HUES48 (cell line): ENCODE measurements around the gene DGKI.

Experiments
- H3K27ac ChIP-seq: one replicate; pipeline ENCODE4 v1.7.0; 2013; ENCODE audit warnings: low read depth, low read length, inconsistent platforms
- H3K27me3 ChIP-seq: 2 replicates; pipeline ENCODE4 v1.6.1; 2013; ENCODE audit warnings: mild to moderate bottlenecking, low read length; ENCODE audit not compliant: control insufficient read depth, insufficient read depth
- H3K36me3 ChIP-seq: 2 replicates; pipeline ENCODE4 v1.6.1; 2013; ENCODE audit warnings: low read length; ENCODE audit not compliant: control insufficient read depth, insufficient read depth
- H3K4me1 ChIP-seq: 2 replicates; pipeline ENCODE4 v1.6.1; 2013; ENCODE audit warnings: mild to moderate bottlenecking, low read length; ENCODE audit not compliant: control insufficient read depth, insufficient read depth
- H3K4me3 ChIP-seq: 2 replicates; pipeline ENCODE4 v1.5.1; 2013; ENCODE audit warnings: mild to moderate bottlenecking, low read depth, low read length
- H3K9ac ChIP-seq: 2 replicates; pipeline ENCODE4 v1.6.1; 2013; ENCODE audit warnings: mild to moderate bottlenecking, low read depth, low read length, moderate library complexity
- H3K9me3 ChIP-seq: 2 replicates; pipeline ENCODE4 v1.6.1; 2013; ENCODE audit warnings: low read length; ENCODE audit not compliant: control insufficient read depth, insufficient read depth

DGKI gene

DNA sequence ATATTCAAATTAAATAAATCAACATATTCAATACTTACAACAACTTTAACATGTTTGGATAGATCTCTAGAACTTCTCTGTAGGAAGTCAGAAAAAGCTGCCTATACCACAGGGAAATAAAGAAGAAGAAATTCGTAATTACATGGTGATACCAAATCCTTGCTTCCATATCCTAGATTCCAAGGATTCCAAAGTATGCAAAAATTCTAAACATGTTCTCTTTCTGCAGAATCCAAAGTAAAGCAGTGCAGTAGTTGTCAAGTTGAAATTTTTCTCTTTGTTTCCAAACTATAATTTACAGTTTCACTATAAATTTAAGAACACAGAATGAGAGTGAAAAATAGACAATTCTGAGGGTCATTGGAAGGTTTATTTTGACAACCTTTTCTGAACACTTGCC, 269.6 kb downstream of the DGKI start:
- peaks cover 22% of the 10 kb centered on the region for H3K4me1 ChIP-seq
- H3K9ac ChIP-seq = no peak overlapping the region
- no peaks in the 10 kb centered on the region for H3K9me3 ChIP-seq
- no peak overlapping the region for H3K4me3 ChIP-seq
- no peak overlapping the region for H3K27ac ChIP-seq
- no peaks in the 10 kb centered on the region for H3K36me3 ChIP-seq
- no peaks in the 10 kb centered on the region for H3K27me3 ChIP-seq

- no peak overlapping the region for H3K9ac ChIP-seq
- H3K4me3 ChIP-seq = no peak overlapping the region
- no peaks in the 10 kb centered on the region for H3K36me3 ChIP-seq
- peaks cover 22% of the 10 kb centered on the region for H3K4me1 ChIP-seq
- no peaks in the 10 kb centered on the region for H3K27me3 ChIP-seq
- H3K27ac ChIP-seq = no peak overlapping the region
- H3K9me3 ChIP-seq = no peaks in the 10 kb centered on the region
Measured at GRCh38 chr7:137576481-137576880, 270.3 kb downstream of the DGKI start.

DNA sequence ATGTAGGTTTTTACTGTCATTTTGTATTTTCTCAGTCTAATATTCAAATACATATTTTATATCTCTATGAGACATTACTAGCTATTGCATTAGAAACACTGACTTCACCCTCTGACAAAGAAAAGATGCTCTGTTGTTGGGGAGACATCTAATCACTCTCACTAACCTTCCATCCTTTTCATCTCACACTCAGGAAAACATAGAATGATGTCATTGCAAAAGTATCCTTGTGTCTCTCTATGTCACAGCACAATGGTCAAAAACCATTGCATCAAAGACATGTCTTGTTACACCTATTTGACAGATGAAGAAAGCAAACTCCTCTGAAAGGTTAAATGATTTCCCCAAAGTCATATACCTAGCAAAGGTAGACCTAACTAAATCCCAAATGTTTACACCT, 272.0 kb downstream of the DGKI start:
- H3K27ac ChIP-seq = no peak overlapping the region
- peaks cover 22% of the 10 kb centered on the region for H3K4me1 ChIP-seq

DNA sequence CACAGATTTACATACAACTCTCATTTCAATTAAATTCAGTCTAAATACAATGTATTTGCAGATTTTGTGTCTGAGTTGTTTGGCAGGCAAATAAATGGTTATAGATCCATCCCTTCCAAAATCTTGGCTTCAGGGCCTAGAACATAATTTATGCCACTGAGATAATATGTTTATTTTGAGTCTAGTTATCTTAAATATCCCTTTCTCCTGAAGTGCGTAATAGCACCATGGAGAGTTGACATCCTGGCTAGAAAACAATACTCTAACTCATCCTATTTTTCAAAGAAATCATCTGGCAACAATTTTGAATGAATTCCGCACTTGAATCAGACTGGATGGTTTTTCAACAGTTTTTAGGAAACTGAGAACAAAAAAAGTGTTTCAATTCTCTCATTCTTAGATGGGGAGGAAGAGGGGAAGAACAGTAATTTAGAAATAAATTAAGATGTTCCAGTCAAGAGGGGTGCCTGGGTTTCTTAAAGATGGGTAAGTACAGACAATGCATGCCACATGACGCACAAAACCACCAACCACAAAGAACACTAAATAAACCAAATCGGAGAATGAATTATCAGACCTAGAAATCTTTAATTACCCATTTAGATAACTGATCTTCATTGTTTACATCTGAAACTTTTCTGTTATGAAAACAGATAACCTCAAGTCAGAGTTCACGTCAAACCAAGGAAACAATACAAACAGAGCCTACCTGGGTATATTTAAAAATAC, 274.6 kb downstream of the DGKI start:
- no peak overlapping the region for H3K9ac ChIP-seq
- H3K9me3 ChIP-seq = no peaks in the 10 kb centered on the region
- H3K4me3 ChIP-seq = no peak overlapping the region
- no peak overlapping the region for H3K27ac ChIP-seq
- peaks cover under 1% of the 10 kb centered on the region; the same call in 1 of the 2 replicates for H3K4me1 ChIP-seq
- H3K27me3 ChIP-seq = no peaks in the 10 kb centered on the region
- no peaks in the 10 kb centered on the region for H3K36me3 ChIP-seq

More for the DNA sequence above, 272.0 kb downstream of the DGKI start:
- Histone ChIP-seq H3K9me3 (no peaks in the 10 kb centered on the region), H3K27me3 (no peaks in the 10 kb centered on the region), H3K4me3 (no peak overlapping the region), H3K36me3 (no peaks in the 10 kb centered on the region), H3K9ac (no peak overlapping the region)

DNA sequence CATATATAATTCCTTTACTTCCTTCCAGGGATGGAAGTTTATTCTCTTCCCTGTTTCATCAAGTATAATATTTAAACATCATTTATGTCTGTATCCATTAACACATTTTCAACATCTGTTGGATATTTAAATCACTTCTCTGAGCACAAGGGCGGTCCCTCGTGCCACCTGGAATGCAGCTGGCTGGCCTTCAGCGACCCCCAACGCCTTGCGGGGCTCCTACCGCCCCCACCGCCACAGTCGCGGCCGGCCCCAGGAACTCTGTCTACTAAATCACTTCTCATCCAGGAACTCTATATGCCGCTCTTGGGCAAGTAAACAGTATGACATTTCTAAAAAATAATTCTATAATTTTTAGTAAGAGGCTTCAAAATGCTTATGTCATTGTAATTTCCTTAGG, 282.1 kb downstream of the DGKI start:
- H3K36me3 ChIP-seq = no peaks in the 10 kb centered on the region
- H3K9ac ChIP-seq = no peak overlapping the region
- no peak overlapping the region for H3K27ac ChIP-seq
- H3K4me3 ChIP-seq = no peak overlapping the region
- peaks cover 14% of the 10 kb centered on the region for H3K4me1 ChIP-seq
- no peaks in the 10 kb centered on the region for H3K27me3 ChIP-seq
- no peaks in the 10 kb centered on the region for H3K9me3 ChIP-seq

DNA sequence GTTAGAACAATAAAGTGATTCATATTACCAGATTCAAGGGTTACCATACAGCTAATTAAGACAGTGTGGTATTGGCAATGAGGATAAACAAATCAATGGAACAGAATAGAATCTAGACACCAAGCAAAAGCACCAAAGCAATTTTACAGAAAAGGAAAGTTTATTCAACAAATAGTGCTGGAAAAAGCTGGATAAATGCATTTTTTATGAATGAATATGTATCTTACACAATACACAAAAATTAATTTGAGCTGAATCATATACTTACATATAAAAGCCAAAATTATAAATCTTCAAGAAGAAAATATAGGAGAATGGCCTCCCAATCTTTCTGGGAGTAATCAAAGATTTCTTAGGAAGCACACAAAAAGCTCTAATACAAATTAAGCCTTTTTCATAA, 282.8 kb downstream of the DGKI start:
- H3K4me1 ChIP-seq = peaks cover 14% of the 10 kb centered on the region
- no peak overlapping the region for H3K4me3 ChIP-seq
- no peaks in the 10 kb centered on the region for H3K9me3 ChIP-seq
- no peaks in the 10 kb centered on the region for H3K27me3 ChIP-seq
- no peak overlapping the region for H3K9ac ChIP-seq
- H3K36me3 ChIP-seq = no peaks in the 10 kb centered on the region
- H3K27ac ChIP-seq = no peak overlapping the region

DNA sequence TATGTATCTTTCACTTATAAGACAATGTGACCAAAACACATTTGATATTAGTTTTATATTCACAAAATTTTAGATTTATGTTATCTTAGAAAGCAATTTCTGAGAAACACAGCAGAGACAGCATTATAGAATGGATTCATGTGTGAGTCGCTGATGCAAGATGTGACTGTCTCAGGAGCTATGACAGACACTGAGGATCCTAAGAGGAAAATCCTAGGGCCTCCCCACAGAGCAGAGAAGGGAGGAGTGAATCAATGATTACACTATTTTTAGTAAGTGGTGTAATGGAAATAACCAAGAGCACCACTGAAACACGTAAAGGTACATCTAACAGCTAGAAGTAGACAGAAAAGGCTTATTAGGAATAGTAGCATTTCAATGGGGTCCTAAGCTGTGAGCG, 299.3 kb downstream of the DGKI start:
- no peaks in the 10 kb centered on the region for H3K4me1 ChIP-seq
- H3K27ac ChIP-seq = no peak overlapping the region

GRCh38 chr7:137546671-137547070, 300.1 kb downstream of the DGKI start:
- no peaks in the 10 kb centered on the region for H3K9me3 ChIP-seq
- no peak overlapping the region for H3K27ac ChIP-seq
- no peaks in the 10 kb centered on the region for H3K4me1 ChIP-seq
- no peak overlapping the region for H3K9ac ChIP-seq
- H3K36me3 ChIP-seq = no peaks in the 10 kb centered on the region
- no peak overlapping the region for H3K4me3 ChIP-seq
- H3K27me3 ChIP-seq = no peaks in the 10 kb centered on the region

More for the DNA sequence above, 299.3 kb downstream of the DGKI start:
- no peaks in the 10 kb centered on the region for H3K9me3 ChIP-seq
- no peak overlapping the region for H3K4me3 ChIP-seq
- no peak overlapping the region for H3K9ac ChIP-seq
- H3K36me3 ChIP-seq = no peaks in the 10 kb centered on the region
- no peaks in the 10 kb centered on the region for H3K27me3 ChIP-seq

- Histone ChIP-seq H3K9ac (no peak overlapping the region), H3K4me1 (no peaks in the 10 kb centered on the region), H3K27ac (no peak overlapping the region), H3K36me3 (no peaks in the 10 kb centered on the region), H3K4me3 (no peak overlapping the region), H3K27me3 (no peaks in the 10 kb centered on the region), H3K9me3 (no peaks in the 10 kb centered on the region)
Measured at GRCh38 chr7:137546009-137546408, 300.8 kb downstream of the DGKI start.

DNA sequence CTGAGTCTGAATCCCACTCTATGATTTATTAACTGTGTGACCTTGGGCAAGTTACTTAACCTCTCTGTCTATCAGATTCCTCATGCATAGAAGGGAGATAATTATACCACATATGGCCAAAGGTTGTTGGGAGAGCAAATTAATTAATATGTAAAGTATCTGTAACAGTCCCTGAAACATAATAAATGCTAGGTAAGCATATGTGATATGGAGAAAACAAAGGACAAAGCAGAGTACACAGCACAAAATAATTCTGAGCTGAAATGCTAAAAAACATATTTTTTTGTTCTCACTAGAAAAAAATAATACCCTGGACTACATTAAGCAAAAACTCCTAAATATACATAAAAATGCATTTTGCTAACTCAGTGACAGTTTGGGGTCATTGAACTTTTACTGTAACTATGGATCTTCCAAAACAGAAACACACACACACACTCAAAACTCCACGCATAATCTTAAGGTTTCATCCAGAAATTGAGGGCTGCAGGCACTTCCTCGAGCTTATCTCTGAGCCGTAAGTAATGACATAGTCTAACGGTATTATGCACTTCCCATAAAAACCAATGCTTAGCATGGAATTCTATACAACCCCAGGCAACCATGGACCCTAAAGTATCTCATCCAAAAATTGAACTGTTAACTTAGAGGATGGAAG, 301.6 kb downstream of the DGKI start:
- H3K4me3 ChIP-seq = no peak overlapping the region
- no peak overlapping the region for H3K9ac ChIP-seq
- H3K36me3 ChIP-seq = no peaks in the 10 kb centered on the region
- H3K4me1 ChIP-seq = no peaks in the 10 kb centered on the region
- no peaks in the 10 kb centered on the region for H3K9me3 ChIP-seq
- H3K27ac ChIP-seq = no peak overlapping the region
- no peaks in the 10 kb centered on the region for H3K27me3 ChIP-seq

DNA sequence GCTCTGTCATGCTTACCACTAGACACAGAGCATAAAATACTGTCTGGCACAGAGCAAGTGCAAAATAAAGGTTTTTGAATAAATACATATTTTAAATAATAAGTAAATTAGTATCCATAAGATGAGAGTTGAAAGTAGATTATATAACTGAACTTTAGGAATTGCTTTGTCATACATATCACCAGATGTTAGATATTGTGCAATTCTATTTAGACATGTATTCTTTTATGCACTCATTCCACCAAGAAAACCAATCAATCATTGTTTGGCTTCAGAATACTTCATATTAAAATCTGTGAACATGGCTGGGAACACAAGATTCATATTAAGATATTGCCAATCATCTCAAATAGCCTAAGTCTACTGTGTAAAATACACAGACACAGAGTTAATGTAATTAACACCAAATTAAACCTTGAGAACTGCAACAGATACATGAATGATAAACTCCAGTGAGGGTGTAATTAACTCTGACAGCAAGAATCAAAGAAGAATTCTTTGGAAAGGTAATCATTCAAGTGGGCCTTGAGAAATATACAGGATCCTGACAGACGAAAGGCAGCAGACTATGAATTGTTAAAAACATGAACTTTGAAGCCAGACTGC, 302.2 kb downstream of the DGKI start:
- H3K9ac ChIP-seq = no peak overlapping the region
- H3K27ac ChIP-seq = no peak overlapping the region
- no peaks in the 10 kb centered on the region for H3K27me3 ChIP-seq
- H3K4me1 ChIP-seq = no peaks in the 10 kb centered on the region
- H3K36me3 ChIP-seq = no peaks in the 10 kb centered on the region
- no peak overlapping the region for H3K4me3 ChIP-seq
- no peaks in the 10 kb centered on the region for H3K9me3 ChIP-seq
